WTC11 (cell line): ENCODE measurements around the gene MPV17L2. TPM values are rescaled to one million over a fixed set of nuclear protein-coding genes. Genes with fewer than 3 reads are reported as not detected.

ENCODE experiments used
- ATAC-seq: fragments of 200-7000 bp; cut with Tn5 transposase; 2 replicates; pipeline ENCODE4 v1.10.0; 2021; ENCODE audit warnings: mild to moderate bottlenecking, moderate library complexity
- CTCF ChIA-PET: fragments of 300-600 bp; sonication (Branson Sonifier 250); formaldehyde crosslinking; loops from one replicate; lab custom pipeline; 2021; ENCODE audit warnings: antibody characterized with exemption; lab: Charles Lee
- POLR2A ChIA-PET: fragments of 350-600 bp; sonication (Branson Sonifier 250); formaldehyde crosslinking; loops from one replicate; lab custom pipeline; 2021; ENCODE audit warnings: antibody characterized with exemption; lab: Charles Lee
- DNase-seq: peaks from one replicate; pipeline ENCODE4 v3.0.0; 2021; ENCODE audit warnings: low spot score
- H3K27ac Mint-ChIP-seq: 2 replicates; pipeline ENCODE4 v1.8.0; 2021; ENCODE audit warnings: mixed read lengths
- H3K27me3 Mint-ChIP-seq: 2 replicates; pipeline ENCODE4 v1.8.0; 2021; ENCODE audit warnings: low read depth, mild to moderate bottlenecking, moderate library complexity, mixed read lengths
- H3K36me3 Mint-ChIP-seq: 2 replicates; pipeline ENCODE4 v1.8.0; 2021; ENCODE audit warnings: mixed read lengths
- H3K4me1 Mint-ChIP-seq: 2 replicates; pipeline ENCODE4 v1.8.0; 2022; ENCODE audit warnings: mixed read lengths
- H3K4me3 Mint-ChIP-seq: 2 replicates; pipeline ENCODE4 v1.8.0; 2021; ENCODE audit warnings: mild to moderate bottlenecking, moderate library complexity, mixed read lengths
- H3K9me3 Mint-ChIP-seq: 2 replicates; pipeline ENCODE4 v1.8.0; 2021; ENCODE audit warnings: mixed read lengths
- FOXP1 ChIP-seq: sonication (generic); formaldehyde crosslinking; IDR thresholded peaks from 2 replicates; pipeline ENCODE4 v1.8.0; 2022; ENCODE audit warnings: missing genetic modification reagents, mild to moderate bottlenecking, moderate library complexity, borderline replicate concordance
- GABPB1 ChIP-seq: sonication (generic); formaldehyde crosslinking; IDR thresholded peaks from 2 replicates; pipeline ENCODE4 v1.8.1; 2023; ENCODE audit warnings: mild to moderate bottlenecking, missing genetic modification reagents
- GTF2I ChIP-seq: fragments of 250-450 bp; sonication (Bioruptor Pico); conservative IDR thresholded peaks from 2 replicates; pipeline ENCODE4 v1.4.0; 2021; ENCODE audit warnings: mild to moderate bottlenecking
- TEAD1 ChIP-seq: sonication (generic); formaldehyde crosslinking; IDR thresholded peaks from 2 replicates; pipeline ENCODE4 v1.8.0; 2022; ENCODE audit warnings: mild to moderate bottlenecking, missing genetic modification reagents
- TEAD4 ChIP-seq: sonication (generic); formaldehyde crosslinking; IDR thresholded peaks from 2 replicates; pipeline ENCODE4 v1.8.0; 2022; ENCODE audit warnings: mild to moderate bottlenecking, missing genetic modification reagents
- ZBTB21 ChIP-seq: sonication (generic); formaldehyde crosslinking; IDR thresholded peaks from 2 replicates; pipeline ENCODE4 v1.8.1; 2023; ENCODE audit warnings: mild to moderate bottlenecking, missing genetic modification reagents, borderline replicate concordance
- ZNF232 ChIP-seq: sonication (generic); formaldehyde crosslinking; IDR thresholded peaks from 2 replicates; pipeline ENCODE4 v1.8.0; 2022; ENCODE audit warnings: mild to moderate bottlenecking, missing genetic modification reagents
- ZNF317 ChIP-seq: sonication (generic); formaldehyde crosslinking; IDR thresholded peaks from 2 replicates; pipeline ENCODE4 v1.8.1; 2023; ENCODE audit warnings: low read depth, mild to moderate bottlenecking, moderate library complexity, missing genetic modification reagents, borderline replicate concordance
- ZNF423 ChIP-seq: fragments of 250-450 bp; sonication (Bioruptor Pico); IDR thresholded peaks from 2 replicates; pipeline ENCODE4 v2.1.2; 2022; ENCODE audit warnings: mild to moderate bottlenecking, moderate library complexity
- total RNA-seq: library from RNA; stranded (reverse); gene quantifications from 3 replicates; pipeline ENCODE4 v1.2.3, GENCODE V29; 2021
- TF ChIP-seq, protein P1 (sequence below): fragments of 250-450 bp; sonication (Bioruptor Pico); conservative IDR thresholded peaks from 2 replicates; pipeline ENCODE4 v1.9.0; 2021; ENCODE audit warnings: mild to moderate bottlenecking
- TF ChIP-seq, protein P2 (sequence below): sonication (generic); formaldehyde crosslinking; IDR thresholded peaks from 2 replicates; pipeline ENCODE4 v1.8.1; 2023; ENCODE audit warnings: mild to moderate bottlenecking, missing genetic modification reagents, moderate library complexity
- TF ChIP-seq, protein P3 (sequence below): fragments of 250-450 bp; sonication (Bioruptor Pico); IDR thresholded peaks from 2 replicates; pipeline ENCODE4 v1.9.0; 2021; ENCODE audit warnings: mild to moderate bottlenecking, borderline replicate concordance
- TF ChIP-seq, protein P4 (sequence below): sonication (generic); formaldehyde crosslinking; IDR thresholded peaks from 2 replicates; pipeline ENCODE4 v1.8.1; 2022; ENCODE audit warnings: mild to moderate bottlenecking, moderate library complexity, missing genetic modification reagents
- TF ChIP-seq, protein P5 (sequence below): sonication (generic); formaldehyde crosslinking; IDR thresholded peaks from 2 replicates; pipeline ENCODE4 v1.8.1; 2022; ENCODE audit warnings: low read depth, missing genetic modification reagents, borderline replicate concordance

Gene MPV17L2
- total RNA-seq, 1 experiment from 2014 or later = 29.8 TPM

- ATAC-seq = no peak
- Mint-ChIP-seq H3K27me3 (no peaks in the 10 kb centered on the region), H3K36me3 (peaks cover 9% of the 10 kb centered on the region)
- CTCF ChIA-PET = interaction anchor here (0.6 to 2.0 kb wide), 6 partner anchors 11 to 95 kb away, joined by 3 to 12 read pairs (median 6); no protein-coding TSS in a partner anchor
- TF ChIP-seq ZNF232 (CRISPR knock-in tag) (no peak), ZNF317 (no peak), ZBTB21 (CRISPR knock-in tag) (no peak), TEAD1 (CRISPR knock-in tag) (no peak), ZNF423 (CRISPR knock-in tag) (no peak), TEAD4 (CRISPR knock-in tag) (no peak), FOXP1 (no peak), GABPB1 (CRISPR knock-in tag) (no peak), GTF2I (CRISPR knock-in tag) (no peak)
- TF ChIP-seq, protein P1, sequence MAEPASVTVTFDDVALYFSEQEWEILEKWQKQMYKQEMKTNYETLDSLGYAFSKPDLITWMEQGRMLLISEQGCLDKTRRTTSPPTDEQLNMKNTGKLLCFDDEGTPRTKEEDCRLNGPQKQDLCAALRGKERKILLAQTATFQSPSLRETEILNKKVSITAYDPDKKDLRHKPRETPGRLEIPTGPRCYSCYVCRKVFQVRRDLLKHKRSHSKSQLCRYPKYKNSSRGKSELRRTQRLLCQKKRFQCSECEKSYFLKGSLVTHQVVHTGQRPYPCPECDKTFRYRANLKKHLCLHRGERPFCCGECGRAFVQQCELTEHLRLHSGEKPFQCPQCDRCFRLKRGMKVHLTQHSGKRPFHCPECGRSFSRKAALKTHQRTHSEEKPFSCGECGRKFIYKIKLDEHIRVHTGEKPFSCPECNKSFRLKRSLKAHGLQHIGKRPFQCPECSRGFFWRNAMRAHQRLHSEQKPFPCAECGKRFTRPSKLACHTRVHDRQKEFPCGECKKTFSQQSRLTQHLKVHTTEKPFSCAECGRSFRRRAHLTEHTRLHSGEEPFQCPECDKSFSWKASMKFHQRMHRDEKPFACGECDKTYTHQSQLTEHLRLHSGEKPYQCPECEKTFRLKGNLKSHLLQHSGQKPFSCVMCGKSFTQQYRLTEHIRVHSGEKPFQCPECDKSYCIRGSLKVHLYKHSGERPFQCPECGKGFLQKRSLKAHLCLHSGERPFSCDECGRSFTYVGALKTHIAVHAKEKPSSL = no peak
- TF ChIP-seq, protein P2, sequence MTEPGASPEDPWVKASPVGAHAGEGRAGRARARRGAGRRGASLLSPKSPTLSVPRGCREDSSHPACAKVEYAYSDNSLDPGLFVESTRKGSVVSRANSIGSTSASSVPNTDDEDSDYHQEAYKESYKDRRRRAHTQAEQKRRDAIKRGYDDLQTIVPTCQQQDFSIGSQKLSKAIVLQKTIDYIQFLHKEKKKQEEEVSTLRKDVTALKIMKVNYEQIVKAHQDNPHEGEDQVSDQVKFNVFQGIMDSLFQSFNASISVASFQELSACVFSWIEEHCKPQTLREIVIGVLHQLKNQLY = no peak
- TF ChIP-seq, protein P3, sequence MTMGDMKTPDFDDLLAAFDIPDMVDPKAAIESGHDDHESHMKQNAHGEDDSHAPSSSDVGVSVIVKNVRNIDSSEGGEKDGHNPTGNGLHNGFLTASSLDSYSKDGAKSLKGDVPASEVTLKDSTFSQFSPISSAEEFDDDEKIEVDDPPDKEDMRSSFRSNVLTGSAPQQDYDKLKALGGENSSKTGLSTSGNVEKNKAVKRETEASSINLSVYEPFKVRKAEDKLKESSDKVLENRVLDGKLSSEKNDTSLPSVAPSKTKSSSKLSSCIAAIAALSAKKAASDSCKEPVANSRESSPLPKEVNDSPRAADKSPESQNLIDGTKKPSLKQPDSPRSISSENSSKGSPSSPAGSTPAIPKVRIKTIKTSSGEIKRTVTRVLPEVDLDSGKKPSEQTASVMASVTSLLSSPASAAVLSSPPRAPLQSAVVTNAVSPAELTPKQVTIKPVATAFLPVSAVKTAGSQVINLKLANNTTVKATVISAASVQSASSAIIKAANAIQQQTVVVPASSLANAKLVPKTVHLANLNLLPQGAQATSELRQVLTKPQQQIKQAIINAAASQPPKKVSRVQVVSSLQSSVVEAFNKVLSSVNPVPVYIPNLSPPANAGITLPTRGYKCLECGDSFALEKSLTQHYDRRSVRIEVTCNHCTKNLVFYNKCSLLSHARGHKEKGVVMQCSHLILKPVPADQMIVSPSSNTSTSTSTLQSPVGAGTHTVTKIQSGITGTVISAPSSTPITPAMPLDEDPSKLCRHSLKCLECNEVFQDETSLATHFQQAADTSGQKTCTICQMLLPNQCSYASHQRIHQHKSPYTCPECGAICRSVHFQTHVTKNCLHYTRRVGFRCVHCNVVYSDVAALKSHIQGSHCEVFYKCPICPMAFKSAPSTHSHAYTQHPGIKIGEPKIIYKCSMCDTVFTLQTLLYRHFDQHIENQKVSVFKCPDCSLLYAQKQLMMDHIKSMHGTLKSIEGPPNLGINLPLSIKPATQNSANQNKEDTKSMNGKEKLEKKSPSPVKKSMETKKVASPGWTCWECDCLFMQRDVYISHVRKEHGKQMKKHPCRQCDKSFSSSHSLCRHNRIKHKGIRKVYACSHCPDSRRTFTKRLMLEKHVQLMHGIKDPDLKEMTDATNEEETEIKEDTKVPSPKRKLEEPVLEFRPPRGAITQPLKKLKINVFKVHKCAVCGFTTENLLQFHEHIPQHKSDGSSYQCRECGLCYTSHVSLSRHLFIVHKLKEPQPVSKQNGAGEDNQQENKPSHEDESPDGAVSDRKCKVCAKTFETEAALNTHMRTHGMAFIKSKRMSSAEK (CRISPR knock-in tag) = no peak
- TF ChIP-seq, protein P4, sequence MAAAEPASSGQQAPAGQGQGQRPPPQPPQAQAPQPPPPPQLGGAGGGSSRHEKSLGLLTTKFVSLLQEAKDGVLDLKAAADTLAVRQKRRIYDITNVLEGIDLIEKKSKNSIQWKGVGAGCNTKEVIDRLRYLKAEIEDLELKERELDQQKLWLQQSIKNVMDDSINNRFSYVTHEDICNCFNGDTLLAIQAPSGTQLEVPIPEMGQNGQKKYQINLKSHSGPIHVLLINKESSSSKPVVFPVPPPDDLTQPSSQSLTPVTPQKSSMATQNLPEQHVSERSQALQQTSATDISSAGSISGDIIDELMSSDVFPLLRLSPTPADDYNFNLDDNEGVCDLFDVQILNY (CRISPR knock-in tag) = no peak
- TF ChIP-seq, all 79 proteins: peak for 0
- no peak for DNase-seq
- peaks cover 26% of the 10 kb centered on the region for H3K4me1 Mint-ChIP-seq
- POLR2A ChIA-PET = interaction anchor here (0.9 to 1.1 kb wide), 2 partner anchors 47 to 124 kb away, joined by 4 to 8 read pairs; partner anchors contain the start of gene JUND
- H3K27ac Mint-ChIP-seq = 0 out of 2 replicates have a peak overlapping the region, but pooled peaks have one; percentile 78
- H3K9me3 Mint-ChIP-seq = no peaks in the 10 kb centered on the region
- H3K4me3 Mint-ChIP-seq = no peak overlapping the region
Observed at GRCh38 chr19:18156841-18157464, 36.1 kb upstream of the MPV17L2 start.

- H3K27ac Mint-ChIP-seq = no peak overlapping the region
- no peaks in the 10 kb centered on the region for H3K9me3 Mint-ChIP-seq
- ATAC-seq (peak; percentile 0; the same call in 1 of the 2 replicates), DNase-seq (peak; percentile 59)
- peaks cover 13% of the 10 kb centered on the region for H3K36me3 Mint-ChIP-seq
- H3K4me3 Mint-ChIP-seq = no peak overlapping the region
- H3K27me3 Mint-ChIP-seq = no peaks in the 10 kb centered on the region
- H3K4me1 Mint-ChIP-seq = peaks cover 24% of the 10 kb centered on the region
- ChIA-PET POLR2A (interaction anchor here (0.9 to 1.1 kb wide), 2 partner anchors 48 to 124 kb away, joined by 4 to 8 read pairs; partner anchors contain the start of gene JUND), CTCF (interaction anchor here (0.6 to 1.8 kb wide), 8 partner anchors 11 to 675 kb away, joined by 3 to 12 read pairs (median 4); no protein-coding TSS in a partner anchor)
- TF ChIP-seq ZNF423 (CRISPR knock-in tag) = peak; percentile 96
- TF ChIP-seq, protein P5, sequence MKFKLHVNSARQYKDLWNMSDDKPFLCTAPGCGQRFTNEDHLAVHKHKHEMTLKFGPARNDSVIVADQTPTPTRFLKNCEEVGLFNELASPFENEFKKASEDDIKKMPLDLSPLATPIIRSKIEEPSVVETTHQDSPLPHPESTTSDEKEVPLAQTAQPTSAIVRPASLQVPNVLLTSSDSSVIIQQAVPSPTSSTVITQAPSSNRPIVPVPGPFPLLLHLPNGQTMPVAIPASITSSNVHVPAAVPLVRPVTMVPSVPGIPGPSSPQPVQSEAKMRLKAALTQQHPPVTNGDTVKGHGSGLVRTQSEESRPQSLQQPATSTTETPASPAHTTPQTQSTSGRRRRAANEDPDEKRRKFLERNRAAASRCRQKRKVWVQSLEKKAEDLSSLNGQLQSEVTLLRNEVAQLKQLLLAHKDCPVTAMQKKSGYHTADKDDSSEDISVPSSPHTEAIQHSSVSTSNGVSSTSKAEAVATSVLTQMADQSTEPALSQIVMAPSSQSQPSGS (CRISPR knock-in tag) = no peak
Observed at GRCh38 chr19:18157465-18158063, 35.5 kb upstream of the MPV17L2 start.
